ENCODE data around the gene SETD5.
A peak's percentile ranks its signal among the peaks of the same experiment; 100 is the strongest.

SETD5 gene

DNA sequence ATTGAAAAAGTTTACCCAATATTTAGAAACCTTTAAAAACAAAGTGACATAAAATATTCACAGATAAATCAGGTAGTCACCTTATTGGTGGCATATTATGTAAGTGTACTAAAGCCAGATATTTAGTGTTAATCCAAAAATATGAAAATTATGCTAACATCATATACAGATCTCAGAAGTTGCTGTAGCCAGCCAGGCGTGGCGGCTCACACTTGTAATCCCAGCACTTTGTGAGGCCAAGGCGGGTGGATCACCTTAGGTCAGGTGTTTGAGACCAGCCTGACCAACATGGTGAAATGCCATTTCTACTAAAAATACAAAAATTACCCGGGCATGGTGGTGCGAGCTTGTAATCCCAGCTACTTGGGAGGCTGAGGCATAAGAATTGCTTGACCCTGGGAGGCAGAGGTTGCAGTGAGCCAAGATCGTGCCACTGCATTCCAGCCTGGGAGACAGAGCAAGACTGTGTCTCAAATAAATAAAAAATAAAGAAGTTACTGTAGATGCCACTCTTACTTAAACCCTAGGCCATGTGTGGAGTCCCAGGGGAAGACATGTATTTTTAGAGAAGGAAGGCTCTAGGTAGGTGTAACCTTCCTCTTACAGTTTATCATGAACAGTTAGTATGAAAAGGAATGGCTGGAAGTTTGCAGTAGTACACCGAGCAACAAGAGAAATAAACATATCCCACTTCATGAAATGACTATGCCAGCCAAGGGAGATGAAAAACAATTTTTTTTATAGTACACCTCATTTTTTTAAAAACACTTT lies 9.6 kb downstream of the SETD5 start:
- no peak for DNase-seq

DNA sequence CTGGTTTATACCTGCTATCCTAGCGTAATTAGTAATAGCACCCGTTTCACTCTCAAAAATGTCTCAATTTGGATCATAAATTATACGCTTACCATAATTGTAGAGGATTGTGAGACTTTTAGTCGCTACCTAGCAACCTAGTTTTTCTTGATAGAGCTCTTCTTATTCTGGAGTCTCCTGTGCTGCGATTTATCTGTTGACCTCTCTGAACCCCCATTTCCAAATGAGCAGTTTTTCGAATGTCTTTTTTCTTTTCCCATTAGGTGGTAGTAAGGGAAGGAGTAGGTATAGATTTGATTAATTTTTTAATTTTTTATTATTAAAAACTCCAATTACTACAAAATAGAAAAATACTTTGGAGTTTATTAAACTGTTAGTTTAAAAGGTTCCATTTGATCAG lies 10.6 kb downstream of the SETD5 start:
- DNase-seq: no peak

DNA sequence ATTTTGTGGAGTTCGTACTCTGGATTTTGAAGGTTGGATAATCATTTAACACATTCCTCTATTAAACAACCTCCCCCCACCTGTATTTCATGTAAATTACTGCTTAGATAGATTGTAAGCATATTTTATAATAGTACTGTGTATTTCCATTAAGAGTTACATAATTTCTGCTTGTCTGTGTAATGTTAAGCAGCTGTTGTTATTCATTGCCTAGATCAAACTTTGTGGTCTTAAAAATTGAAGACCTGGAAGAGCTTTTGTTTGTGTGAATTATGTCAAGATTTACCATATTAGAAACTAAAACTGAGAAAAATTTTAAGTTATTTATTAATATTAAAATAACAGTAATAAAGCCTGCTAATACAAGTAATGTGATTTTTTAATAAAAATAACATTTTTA lies 11.1 kb downstream of the SETD5 start:
- DNase-seq: no peak

DNA sequence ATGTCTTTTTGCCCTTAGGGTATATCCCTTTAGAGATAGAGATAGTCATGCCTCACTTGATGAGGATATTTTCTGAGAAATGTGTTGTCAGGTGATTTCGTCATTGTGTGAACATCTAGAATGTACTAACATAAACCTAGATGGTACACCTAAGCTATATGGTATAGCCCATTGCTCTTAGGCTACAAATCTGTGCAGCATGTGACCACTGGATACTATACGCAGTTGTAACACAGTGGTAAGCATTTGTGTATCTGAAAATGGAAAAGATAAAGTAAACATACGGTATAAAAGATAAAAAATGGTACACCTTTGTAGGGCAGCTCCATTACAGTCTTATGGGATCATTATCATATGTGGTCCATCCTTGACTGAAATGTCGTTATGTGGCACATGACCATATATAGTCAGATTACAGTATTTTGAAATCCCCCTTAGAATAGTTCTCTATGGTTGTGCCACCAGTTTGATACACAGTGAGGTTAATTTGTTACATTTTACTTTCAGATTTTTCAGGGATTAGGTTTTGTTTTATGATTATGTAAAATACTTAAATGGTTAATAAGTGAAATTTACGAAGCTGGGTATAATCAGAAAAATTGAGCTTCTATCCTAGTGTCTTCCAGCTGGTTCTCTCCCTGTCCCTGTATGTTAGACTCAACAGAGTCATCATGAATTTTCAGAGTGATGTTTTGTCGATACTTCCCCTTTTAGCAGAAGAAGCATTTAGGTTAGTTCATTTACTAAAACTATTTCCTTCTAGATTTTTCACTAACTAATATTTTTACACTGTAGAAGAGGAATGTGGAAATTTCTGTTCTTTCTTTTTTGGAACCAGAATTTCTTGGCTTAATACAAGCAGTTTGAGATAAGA lies 12.8 kb downstream of the SETD5 start:
- no peak for DNase-seq

DNA sequence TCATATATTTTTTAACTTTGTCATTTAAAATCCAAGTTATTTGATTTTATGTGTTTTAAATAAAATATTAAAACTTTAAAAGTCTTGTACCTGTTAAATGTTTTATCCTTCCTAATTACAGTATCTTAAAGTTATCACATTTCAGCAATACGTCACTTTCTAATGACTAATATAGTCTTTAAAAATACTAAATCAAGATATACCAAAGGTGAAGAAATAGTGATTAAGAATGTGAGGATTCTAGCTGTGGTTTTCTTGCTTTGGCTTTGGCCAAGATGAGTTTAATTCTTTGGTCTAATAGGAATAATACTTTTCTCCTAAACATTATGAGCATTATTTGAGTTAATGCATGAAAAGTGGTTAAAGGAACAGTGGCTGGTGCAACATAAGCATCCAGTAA lies 13.9 kb downstream of the SETD5 start:
- no peak for DNase-seq

DNA sequence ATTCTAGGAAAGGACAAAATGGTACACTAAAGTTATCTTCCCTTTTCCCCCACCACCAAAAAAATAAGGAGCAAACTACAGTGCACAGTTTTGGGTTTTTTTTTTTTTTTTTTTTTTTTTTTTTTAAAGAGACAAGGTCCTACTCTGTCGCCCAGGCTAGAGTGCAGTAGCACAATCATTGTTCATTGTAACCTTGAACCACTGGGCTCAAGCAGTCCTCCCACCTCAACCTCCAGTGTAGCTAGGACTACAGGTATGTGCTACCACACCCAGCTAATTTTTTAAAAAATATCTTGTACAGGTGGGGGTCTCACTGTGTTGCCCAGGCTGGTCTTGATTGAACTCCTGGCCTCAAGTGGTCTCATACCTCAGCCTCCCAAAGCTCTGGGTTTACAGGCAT lies 14.9 kb downstream of the SETD5 start:
- DNase-seq: no peak

DNA sequence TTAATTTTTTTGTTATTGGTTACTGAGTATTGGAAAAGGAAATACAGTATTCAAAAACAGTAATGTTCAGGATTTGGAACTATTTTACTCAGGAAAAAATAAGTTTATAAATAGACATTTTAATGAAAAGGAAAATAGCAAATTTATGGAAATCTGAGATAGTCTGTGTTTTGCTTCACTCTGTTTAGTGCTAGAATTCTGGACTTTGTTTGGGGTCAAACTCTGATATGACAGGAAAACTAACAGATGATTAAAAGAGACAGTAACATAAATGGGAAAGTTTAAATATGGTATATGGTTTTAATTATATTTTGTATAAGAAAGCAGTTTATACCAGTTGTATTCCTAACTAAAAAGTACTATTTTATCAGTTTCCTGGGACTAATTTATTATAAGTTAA lies 17.4 kb downstream of the SETD5 start:
- no peak for DNase-seq

DNA sequence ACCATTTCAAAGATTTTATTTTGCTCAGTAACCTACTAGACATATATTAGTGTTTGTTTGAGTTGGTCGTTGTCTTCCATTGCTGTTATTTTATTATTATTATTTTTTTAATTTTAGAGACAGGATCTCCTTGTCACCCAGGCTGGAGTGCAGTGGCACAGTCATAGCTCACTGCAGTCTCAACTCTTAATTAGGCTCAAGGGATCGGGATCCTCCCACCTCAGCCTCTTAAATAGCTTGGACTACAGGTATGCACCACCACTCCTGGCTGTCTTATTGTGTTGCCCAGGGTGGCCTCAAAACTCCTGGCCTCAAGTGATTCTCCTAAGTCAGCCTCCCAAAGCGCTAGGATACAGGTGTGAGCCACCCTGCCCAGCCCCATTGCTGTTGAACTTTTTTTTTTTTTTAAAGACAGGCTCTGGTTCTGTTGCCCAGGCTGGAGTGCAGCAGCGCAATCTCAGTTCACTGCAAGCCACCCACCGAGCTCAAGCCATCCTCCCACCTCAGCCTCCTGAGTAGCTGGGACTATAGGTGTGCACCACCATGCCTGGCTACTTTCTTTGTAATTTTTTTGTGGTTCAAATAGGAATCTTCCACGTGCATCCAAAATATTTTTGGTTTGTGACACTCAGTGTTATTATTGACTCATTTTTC lies 18.2 kb downstream of the SETD5 start:
- no peak for DNase-seq

DNA sequence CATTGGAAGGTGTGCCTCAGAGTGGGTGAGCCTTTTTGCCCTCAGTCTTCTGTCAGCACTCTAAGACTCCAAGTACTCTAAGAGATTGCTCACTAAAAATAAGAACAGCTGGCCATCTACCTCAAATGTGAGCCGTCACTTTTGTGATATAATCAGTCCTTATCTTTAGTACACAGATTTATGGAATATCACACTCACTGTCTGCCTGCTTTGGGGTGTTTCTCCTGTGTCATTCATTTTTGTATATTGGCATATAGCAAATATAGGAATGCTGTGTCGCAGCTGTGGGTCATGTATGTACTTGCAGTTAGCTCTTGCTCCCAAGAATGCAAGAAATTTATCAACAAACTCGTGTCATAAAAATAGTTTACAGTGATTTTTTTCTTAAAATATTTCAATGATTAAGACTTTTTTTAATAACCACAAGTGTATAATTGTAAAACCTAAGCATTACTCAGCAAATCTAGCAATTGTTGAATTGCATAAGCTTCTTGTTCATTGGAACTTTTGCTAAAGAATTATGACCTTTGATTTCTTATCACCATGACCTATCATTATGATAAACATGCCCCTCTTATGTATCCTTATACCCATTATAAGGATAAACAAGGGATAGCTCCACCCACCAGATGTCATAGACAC lies 18.8 kb downstream of the SETD5 start:
- no peak for DNase-seq

DNA sequence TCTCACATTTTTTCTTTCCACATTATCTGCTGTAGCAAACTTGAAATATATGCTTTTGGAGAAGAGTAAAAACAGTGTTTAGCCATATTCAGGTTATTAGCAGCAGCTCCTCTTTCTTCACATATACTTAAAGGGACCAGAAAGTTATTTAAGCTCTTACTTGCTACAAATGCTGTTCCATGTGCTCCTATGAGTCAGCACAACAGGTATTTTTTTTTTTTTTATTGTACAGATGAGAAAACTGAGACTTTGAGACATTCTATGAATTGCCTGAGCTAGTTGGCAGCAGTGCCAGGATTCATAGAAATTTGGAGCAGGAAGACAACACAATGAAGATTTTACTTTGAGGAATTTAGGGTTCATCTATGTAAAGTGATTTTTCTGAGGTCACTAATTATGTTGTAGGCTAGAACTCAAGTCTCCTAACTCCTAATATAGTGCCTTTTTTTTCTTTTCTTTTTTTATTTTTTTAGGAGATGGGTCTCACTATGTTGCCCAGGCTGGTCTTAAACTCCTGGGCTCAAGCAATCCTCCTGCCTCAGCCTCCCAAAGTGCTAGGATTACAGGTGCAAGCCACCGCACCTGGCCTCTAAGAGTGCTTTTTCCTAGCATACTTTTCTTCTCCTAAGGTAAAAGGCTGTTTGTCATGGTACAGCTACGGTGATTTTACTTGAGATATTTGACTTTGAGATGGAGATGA lies 23.6 kb downstream of the SETD5 start:
- no peak for DNase-seq

DNA sequence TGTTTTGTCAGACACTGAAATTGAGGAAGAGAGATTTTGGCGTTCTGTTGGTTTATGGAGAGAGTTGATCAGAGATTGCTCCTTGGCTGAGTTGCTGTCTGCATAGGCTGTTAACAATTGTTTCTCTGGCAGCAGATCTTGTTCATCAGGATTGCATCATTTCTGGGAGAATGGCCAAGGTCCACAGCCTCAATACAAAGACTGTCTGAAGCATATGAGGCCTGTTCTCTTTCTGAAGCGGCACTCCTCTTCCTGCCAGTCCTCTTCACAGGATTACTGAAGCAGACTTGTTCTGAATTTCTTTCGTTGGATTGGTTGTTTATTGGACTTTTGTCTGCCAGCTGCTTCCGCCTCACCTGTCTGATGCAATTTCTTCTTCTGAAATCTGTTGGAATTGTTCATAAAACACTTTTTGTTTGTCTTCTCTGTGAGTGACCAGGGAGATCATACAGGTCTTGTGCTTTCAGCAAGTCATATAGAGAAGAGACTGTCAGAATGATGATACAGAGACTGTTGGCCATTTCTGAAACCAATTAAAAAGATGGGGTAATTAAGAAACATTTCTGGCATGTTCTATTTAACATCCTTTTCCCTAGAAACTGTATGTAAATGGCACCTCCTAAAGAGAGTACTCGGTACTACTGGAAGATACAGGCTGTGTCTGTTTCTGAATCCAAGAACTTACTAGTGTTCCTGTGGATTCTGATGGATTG lies 25.5 kb downstream of the SETD5 start:
- peak in 53 of 56 donors; percentile 11 to 94 (median 78) for DNase-seq

DNA sequence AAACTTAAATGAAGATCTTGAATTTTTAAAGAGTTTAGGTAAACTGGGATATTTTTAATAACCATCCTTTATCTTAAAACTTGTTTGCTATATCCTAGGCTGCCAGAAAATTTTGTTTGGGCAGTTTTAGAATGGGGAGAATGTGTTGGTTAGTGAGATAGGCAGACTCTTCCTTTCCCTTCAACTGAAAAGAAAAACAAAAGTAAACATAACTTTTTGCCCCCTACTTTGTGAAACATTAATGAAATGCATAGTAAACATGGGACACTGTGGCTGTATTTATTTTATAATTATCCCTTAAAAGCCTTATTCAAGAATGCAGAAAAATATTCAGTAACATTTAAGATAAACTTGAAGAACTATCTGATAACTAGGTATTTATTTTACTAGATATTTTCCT lies 31.0 kb downstream of the SETD5 start:
- DNase-seq: no peak

DNA sequence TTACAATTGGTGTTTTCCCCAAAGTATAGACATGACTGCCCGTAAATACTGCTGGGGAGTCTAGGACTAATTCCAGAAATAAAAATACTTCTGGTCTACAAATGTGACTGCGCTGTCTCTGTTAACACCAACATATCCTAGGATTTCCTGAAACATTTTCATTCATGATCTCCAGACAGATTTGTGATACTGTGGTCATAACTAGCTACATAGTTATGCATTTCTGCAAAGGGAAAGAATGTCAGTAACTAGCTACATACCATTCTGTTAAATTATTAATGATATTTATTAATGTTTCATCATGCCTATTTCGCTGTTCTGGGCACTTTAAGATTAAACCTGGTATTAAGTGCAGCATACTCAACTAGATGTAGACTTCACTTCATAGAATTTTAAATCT lies 33.3 kb downstream of the SETD5 start:
- no peak for DNase-seq

DNA sequence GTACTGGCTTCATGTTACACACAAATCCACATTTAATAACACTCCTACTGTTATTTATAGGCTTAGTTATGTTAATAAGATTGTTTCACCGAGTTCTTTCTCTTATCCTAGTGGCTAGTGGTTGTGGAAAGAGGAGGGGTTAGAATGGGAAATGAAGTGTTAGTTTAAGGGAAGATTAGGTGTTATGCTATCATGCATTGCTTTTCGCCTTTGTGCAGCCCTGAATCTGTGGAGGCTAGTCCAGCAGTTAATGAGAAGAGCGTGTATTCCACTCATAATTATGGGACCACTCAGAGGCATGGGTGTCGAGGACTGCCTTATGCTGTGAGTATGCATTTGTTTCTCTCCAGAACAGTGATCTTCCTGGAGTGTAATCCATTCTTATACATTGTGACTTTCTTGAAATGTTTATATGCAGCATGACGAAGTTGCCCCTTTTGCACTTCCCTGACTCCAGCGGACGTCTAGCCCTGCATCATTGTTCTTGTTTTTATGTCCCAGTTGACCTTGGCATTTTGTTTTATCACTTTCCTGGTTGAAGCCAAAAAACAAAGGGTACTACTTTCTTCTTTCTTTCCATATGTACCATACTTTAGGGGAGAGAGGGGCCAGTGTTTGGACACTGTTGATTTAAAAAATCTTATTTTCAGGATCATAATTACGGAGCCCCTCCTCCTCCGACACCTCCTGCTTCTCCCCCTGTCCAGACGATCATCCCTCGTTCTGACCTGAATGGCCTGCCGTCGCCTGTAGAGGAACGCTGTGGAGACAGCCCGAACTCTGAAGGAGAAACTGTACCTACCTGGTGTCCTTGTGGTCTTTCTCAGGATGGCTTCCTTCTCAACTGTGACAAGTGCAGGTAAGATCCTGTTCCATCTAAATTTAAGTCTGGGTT lies 36.5 kb downstream of the SETD5 start:
- no peak for DNase-seq

DNA sequence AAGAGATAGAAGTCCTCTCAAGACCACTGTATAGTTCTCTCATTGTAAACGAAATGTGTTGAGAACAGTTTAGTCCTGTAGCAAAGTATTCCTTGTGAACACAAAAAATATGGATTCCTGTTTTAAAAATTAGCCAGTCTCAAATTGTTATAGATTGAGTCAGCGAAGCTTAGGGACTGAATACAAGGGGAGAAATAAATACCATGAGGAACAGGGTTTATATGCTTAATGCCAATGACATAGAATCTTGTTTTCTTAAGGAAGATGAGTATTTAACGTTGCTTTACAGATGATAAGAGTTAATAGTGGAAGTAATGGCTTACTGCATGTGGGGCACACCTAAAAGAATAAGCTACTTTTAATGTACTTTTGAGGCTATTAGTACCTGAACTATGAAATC lies 37.9 kb downstream of the SETD5 start:
- DNase-seq: no peak

DNA sequence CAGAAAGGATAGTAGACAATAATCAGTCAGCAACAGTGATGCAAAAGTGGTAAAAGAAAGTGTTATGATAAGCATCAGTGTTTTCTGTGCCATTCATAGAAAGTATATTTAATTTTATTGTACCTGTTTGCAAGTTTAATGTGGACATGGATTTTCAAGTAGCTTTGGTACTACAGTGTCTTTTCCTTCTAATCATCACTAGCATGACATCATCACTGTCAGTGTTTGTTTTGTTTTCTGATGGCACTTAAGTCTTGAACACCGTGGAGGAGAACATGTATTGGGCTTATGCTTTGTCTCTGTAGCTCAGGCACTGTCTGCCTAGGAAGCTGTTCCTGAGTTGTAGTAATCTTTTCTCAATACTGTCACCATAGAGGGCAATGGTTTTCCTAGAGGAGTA lies 41.9 kb downstream of the SETD5 start:
- DNase-seq: no peak

DNA sequence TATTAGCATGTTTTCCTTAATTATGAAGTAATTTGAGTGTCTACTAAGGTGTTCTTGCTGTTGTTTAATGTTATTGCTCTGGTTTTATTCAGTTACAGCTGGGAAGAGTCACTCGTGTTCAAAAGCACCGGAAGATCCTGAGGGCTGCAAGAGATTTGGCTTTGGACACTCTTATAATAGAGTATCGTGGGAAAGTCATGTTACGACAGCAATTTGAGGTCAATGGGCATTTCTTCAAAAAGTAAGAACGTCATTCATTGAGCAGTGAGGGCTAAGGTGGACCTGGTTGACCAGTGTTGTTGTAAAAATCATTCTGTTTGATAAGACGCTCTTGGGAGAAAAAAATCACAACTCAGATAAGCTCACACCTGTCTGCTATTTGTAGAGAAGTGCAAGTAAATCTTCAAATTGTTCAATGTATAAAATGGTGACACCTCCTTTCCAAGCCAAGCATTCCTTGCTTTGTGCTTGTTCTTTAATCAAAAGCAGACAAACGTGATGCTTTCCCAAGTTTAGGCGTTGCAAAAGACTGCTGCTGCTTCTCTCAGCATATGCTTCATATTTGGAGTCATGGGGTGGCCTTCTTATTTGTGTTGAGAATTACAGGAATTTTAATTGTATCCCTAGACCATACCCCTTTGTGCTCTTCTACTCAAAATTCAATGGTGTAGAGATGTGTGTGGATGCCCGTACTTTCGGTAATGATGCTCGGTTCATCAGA lies 44.2 kb downstream of the SETD5 start:
- no peak for DNase-seq

DNA sequence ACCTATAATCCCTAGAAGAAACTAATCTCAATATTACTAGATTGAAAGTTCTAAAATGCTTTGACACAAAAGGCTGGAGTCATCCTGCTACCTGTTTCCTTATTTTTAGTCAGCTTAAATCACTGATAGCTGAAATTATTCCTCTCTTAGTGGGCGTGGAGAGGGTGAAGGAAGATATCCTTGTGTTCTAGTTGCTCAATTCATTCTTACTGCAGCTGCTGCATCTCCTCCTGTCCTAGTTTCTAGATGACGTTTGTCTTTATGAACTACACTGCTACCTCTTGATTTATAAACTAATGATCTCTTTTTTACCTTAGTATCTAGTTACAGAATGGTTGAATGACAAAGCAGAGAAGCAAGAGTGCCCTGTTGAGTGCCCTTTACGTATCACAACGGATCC lies 50.7 kb downstream of the SETD5 start:
- peak in 1 of 56 donors; percentile 21 for DNase-seq

DNA sequence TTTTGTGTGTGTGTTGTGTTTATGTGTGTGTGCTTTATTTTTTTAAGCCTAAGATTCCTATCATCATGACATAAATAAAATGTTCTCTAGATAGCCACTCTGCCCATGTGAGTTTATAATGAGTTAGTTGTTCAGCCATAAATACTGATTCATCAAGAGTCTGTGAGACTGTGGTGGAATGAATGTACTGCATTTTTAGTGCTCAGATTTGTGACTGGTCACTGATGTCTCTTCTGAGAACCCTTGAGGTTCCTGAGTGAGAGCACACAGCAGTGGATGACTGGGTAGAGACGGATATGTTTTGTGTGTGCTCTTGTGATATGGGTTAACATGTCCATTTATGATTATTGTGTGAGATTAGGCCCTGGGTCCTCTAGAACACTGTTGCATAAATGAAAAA lies 51.2 kb downstream of the SETD5 start:
- DNase-seq: no peak

Data from nucleus accumbens (tissue), 56 donors.